HT-29 (cell line): ENCODE data around the gene TRERF1. TPM values are rescaled to one million over a fixed set of nuclear protein-coding genes. Genes with fewer than 3 reads are reported as not detected.

Experiments used
- DNase-seq: peaks from one replicate; pipeline ENCODE4 v3.0.0-alpha.2; 2015; ENCODE audit warnings: low spot score
- total RNA-seq: library from RNA; depleted of rRNA; stranded (reverse); fragments of >200 nt; shearing (Covaris generic); gene quantifications from 2 replicates; pipeline ENCODE4 v1.2.3, GENCODE V29; 2014

Gene TRERF1
- total RNA-seq, 1 experiment from 2014 or later: 6.8 TPM

- no peak for DNase-seq
These were observed 138.7 kb downstream of the TRERF1 start for GRCh38 chr6:42313038-42313437.

- DNase-seq: no peak
These were observed 144.6 kb downstream of the TRERF1 start for GRCh38 chr6:42307141-42307470.

GRCh38 chr6:42306439-42307140 is 145.1 kb downstream of the TRERF1 start:
- DNase-seq: no peak

DNA sequence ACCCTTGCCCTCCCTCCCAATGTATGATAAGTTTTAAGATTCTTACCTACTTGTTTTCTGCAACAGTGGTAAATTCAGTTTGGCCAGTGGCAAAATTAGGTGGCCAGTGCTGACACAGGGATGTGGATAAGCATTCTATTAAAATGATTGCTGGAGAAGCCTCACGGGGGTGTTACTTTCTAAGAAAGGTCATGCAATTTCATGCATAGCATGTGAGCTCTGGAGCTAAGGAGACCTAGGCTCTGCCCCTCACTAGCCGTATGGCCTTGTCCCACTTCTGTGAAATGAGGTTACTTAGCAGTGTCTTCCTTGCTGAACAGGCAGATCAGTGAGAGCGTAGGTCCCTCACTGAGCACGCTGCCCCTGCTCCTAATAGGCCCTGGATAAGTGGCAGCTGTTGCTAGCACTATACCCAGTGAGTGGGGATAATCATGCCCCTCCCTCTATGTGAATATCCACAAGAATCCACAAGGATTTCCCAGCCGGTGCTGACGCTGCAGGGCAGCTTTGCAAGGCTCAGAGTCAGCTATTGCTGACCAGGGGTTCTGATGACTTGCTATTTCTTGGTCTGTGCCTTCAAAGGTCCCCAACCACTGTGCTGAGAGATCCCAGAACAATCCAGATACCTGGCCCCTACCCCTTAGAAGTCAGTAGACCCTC is 147.5 kb downstream of the TRERF1 start:
- no peak for DNase-seq

- no peak for DNase-seq
These were observed 149.3 kb downstream of the TRERF1 start for GRCh38 chr6:42302411-42302810.

- DNase-seq: no peak
These were observed 149.7 kb downstream of the TRERF1 start for GRCh38 chr6:42301986-42302385.

- no peak for DNase-seq
These were observed 151.0 kb downstream of the TRERF1 start for GRCh38 chr6:42300701-42301100.

- DNase-seq: no peak
These were observed 151.5 kb downstream of the TRERF1 start for GRCh38 chr6:42300185-42300584.

GRCh38 chr6:42297661-42298060 is 154.1 kb downstream of the TRERF1 start:
- DNase-seq: no peak

- DNase-seq: no peak
These were observed 155.1 kb downstream of the TRERF1 start for GRCh38 chr6:42296614-42297013.

GRCh38 chr6:42295677-42296076 is 156.0 kb downstream of the TRERF1 start:
- no peak for DNase-seq

GRCh38 chr6:42295181-42295580 is 156.5 kb downstream of the TRERF1 start:
- DNase-seq: no peak

GRCh38 chr6:42294759-42295158 is 157.0 kb downstream of the TRERF1 start:
- peak; percentile 73 for DNase-seq

DNA sequence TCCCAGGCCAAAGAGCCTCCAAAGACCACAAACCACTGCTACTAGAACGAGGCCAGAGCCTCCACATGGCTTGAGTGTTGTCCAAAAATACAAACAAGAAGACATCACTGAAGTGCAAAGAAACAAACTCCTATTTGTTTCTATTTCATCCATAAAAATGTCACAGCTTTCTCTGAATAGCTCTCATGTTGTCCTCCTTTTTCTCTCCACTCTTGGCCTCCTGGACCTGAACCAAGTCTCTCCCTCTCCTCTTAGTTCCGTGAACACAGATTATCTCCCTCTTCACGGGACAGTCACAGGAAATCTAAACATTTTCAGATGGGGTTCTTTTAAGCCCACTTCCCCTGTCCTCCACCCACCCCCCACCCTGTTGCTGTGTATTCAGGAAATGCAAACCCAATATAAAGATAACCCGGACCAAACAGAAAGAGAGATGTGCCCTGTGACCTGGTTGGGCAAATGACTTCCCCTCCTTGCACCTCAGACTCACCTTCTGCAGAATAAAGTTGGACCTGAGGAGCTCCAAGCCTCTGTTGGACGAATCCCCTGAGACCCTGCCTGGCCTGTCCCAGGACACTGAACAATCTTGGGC is 158.2 kb downstream of the TRERF1 start:
- DNase-seq: no peak

DNA sequence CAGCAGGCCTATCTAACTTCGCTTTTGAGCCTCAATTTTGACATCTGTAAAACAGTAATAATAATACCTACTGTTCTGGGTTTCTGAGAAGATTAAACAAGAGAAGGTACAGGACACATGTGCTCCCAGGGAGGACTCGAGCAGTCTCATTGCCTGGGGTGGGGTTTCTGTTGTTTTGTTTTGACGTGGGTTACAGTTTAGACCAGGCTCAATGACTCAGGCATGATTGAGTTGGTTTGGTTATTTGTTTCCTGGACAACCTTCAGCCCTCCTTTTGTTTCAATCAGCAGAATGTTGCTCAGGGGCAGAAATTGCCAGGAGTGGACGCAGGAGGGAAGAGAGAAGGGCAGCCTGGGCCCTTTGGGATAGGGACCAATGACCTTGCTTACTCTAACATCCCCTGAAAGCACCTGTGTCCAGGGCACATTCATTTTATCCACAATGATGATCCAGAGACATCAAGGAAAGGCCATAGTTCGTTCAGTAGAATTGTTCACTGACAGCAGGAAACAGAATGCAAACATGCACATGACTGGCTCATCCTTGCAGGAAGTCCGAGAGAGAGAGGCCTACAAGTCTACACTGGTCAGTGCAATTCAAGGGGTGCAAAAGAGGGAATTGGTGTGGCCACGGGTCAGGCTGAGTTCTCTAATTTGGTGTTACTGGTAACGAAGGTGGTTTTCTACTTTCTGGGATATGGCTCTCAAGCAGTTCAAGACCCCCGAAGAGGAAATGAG is 159.6 kb downstream of the TRERF1 start:
- peak; percentile 45 for DNase-seq

DNA sequence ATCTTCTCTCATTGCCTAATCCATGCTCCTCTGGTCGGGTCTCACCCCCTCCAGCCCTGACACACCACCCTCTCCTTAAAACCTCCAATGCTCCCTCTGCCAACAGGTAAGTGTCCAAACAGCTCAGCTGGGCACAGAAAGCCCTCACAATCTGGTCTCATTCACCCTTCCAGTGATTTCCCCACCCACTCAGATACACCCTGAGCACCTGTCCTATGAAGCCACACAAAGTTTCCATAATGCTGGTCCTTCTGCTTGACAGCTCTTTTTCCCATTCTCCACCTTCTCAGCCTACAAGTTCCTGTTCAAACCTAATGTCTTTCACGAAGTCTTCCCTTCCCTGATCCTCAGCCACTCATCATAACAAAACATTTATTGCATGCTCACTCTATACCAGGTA is 164.0 kb downstream of the TRERF1 start:
- DNase-seq: no peak

DNA sequence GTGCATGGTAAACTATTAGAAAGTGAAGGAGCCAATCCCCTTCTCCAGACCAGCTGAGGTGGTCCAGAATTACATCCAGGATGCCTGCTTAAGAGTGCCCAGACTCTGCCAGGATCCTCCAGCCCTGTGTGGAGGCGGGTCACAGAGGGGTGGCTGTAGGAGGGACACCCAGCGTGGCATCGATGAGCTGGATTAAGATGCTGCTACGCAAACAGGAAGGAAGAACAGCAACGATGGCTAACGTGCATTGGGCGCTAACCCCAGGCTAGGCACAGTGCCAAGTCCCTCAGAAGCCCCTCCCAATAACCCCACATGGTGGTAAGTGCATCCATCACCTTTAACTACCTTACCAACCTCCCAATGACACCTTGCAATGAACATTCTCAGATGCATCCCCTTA is 170.2 kb downstream of the TRERF1 start:
- no peak for DNase-seq

- DNase-seq: no peak
These were observed 170.7 kb downstream of the TRERF1 start for GRCh38 chr6:42280966-42281533.

DNA sequence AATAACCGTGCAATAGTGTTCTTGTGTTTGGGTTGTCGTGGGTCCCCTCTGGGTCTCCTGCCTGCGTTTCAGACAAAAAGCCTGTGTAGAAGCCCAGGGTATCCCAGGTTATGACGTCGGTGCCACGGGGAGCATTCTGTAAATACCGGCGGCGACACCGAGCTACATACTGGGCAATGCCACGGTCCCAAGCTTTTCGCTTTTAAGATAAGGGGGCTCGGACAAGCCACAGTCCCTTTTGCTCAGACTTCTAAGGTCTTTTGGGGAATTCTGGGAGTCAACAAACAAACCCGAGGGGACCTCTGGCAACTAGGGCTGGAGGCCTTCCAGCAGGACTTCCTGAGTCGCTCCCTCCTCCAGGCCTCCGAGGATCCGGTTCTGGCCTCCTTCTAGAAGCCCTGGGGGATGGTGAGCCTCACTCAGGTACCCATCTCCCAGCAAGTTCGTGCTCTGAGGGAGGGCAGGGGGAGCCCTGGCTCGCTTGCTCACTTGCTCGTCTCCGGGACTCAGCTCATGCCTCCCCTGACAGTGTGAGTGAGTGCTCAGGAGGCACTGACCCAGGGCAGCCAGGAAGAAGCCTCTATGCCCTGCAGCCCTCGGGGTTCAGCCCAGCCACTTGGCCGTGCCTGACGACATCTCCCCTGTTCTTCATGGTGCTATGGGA is 171.6 kb downstream of the TRERF1 start:
- DNase-seq: peak; percentile 31

- peak; percentile 63 for DNase-seq
These were observed 172.5 kb downstream of the TRERF1 start for GRCh38 chr6:42279144-42279781.
